ENCODE data around the gene SLC39A11. TPM values are rescaled to one million over a fixed set of nuclear protein-coding genes. Genes with fewer than 3 reads are reported as not detected.

SLC39A11 gene
- polyA plus RNA-seq, 1 of the 3 experiments (the other 2 are of a cell fraction): 23.5 TPM

GRCh38 chr17:72671016-72671415 lies 421.5 kb downstream of the SLC39A11 start:
- no peaks in the 10 kb centered on the region for H3F3A ChIP-seq (replicated peaks; ENCODE audit: insufficient read depth)
- POLR2A ChIA-PET: no interaction called here
- no peak overlapping the region for H2AFZ ChIP-seq (ENCODE audit: low read depth)
- H3K36me3 ChIP-seq (replicated peaks in 1 of 2; ENCODE audit: control insufficient read depth in 1 of 2, insufficient read depth in 2 of 2, low read length in 1 of 2): no peaks in the 10 kb centered on the region
- no peak for DNase-seq
- no peak overlapping the region for H3K9ac ChIP-seq
- H3K9me3 ChIP-seq: 0 out of 2 replicates have a peak, but pooled peaks cover 4% of the 10 kb centered on the region
- H3K4me1 ChIP-seq (ENCODE audit: control insufficient read depth in 1 of 2, insufficient read depth in 2 of 2, low read depth in 1 of 2, low read length in 1 of 2): no peaks in the 10 kb centered on the region; a peak in 1 of 4 replicates
- H3K79me2 ChIP-seq (ENCODE audit: insufficient read depth): no peaks in the 10 kb centered on the region
- no peak overlapping the region for H3K4me3 ChIP-seq (ENCODE audit: low read depth in 2 of 2, low read length in 1 of 2)
- H4K20me1 ChIP-seq (ENCODE audit: insufficient read depth): no peaks in the 10 kb centered on the region
- CTCF ChIA-PET: interaction anchor here (0.6 to 1.5 kb wide), 4 partner anchors 10 to 436 kb away, joined by 3 to 5 read pairs (median 4); no protein-coding TSS in a partner anchor
- TF ChIP-seq CHD2 (IDR thresholded peaks at IDR 0.05; ENCODE audit: low read length, partially characterized antibody) (no peak), USF1 (IDR thresholded peaks at IDR 0.05; ENCODE audit: borderline replicate concordance, low read depth) (no peak), RAD21 (IDR thresholded peaks at IDR 0.05; ENCODE audit: low read length) (no peak), EP300 (IDR thresholded peaks at IDR 0.05; ENCODE audit: borderline replicate concordance in 1 of 2, low read depth in 1 of 2, low read length in 1 of 2) (no peak), IRF3 (IDR thresholded peaks at IDR 0.05; ENCODE audit: low read depth, low read length) (no peak), SIN3A (IDR thresholded peaks at IDR 0.05; ENCODE audit: borderline replicate concordance, low read depth, low read length) (no peak)
- H3K4me2 ChIP-seq: no peak overlapping the region
- no peak overlapping the region for H3K27ac ChIP-seq (ENCODE audit: low read depth in 2 of 2, low read length in 1 of 2)
- H3K27me3 ChIP-seq (ENCODE audit: insufficient read depth): no peaks in the 10 kb centered on the region
- no peaks in the 10 kb centered on the region; the same call in 1 of the 2 replicates for H3K9me2 ChIP-seq

GRCh38 chr17:72667096-72668063 lies 425.1 kb downstream of the SLC39A11 start:
- Histone ChIP-seq H3K27ac (ENCODE audit: low read depth in 2 of 2, low read length in 1 of 2) (no peak overlapping the region), H3K9ac (no peak overlapping the region), H3F3A (replicated peaks; ENCODE audit: insufficient read depth) (no peaks in the 10 kb centered on the region), H3K9me2 (no peaks in the 10 kb centered on the region), H4K20me1 (ENCODE audit: insufficient read depth) (no peaks in the 10 kb centered on the region), H3K9me3 (0 out of 2 replicates have a peak, but pooled peaks cover 4% of the 10 kb centered on the region), H3K27me3 (ENCODE audit: insufficient read depth) (no peaks in the 10 kb centered on the region), H3K36me3 (replicated peaks in 1 of 2; ENCODE audit: control insufficient read depth in 1 of 2, insufficient read depth in 2 of 2, low read length in 1 of 2) (no peaks in the 10 kb centered on the region), H2AFZ (ENCODE audit: low read depth) (no peak overlapping the region), H3K4me2 (no peak overlapping the region), H3K79me2 (ENCODE audit: insufficient read depth) (no peaks in the 10 kb centered on the region), H3K4me1 (ENCODE audit: control insufficient read depth in 1 of 2, insufficient read depth in 2 of 2, low read depth in 1 of 2, low read length in 1 of 2) (no peaks in the 10 kb centered on the region; a peak in 1 of 4 replicates), H3K4me3 (ENCODE audit: low read depth in 2 of 2, low read length in 1 of 2) (no peak overlapping the region)
- ChIA-PET CTCF (interaction anchor here (0.9 to 2.2 kb wide), 7 partner anchors 12 to 522 kb away, joined by 3 to 7 read pairs (median 4); no protein-coding TSS in a partner anchor), POLR2A (no interaction called here)
- WGBS (ENCODE audit: low lambda C conversion rate): 93% methylated on average over 5 of the region's 5 CpGs
- DNase-seq: no peak
- TF ChIP-seq USF1 (IDR thresholded peaks at IDR 0.05; ENCODE audit: borderline replicate concordance, low read depth): no peak
